Astrocyte (in vitro differentiated cells and primary cell): ENCODE results near the gene ALOX12B. TPM values are rescaled to one million over a fixed set of nuclear protein-coding genes. Genes with fewer than 3 reads are reported as not detected.

Source experiments
- DNase-seq: peaks from one replicate; pipeline ENCODE4 v3.0.0-alpha.2; 2010; ENCODE audit warnings: low read depth
- FAIRE-seq: peaks from 2 replicates; lab custom pipeline; 2011; peaks lifted over from hg19 to GRCh38; lab: Jason Lieb, UNC
- H2AFZ ChIP-seq: 2 replicates; pipeline ENCODE4 v1.6.0; 2012; ENCODE audit warnings: low read depth, low read length, inconsistent platforms
- H3K27ac ChIP-seq: 2 replicates; pipeline ENCODE4 v1.5.1; 2011; ENCODE audit warnings: low read depth, low read length, inconsistent platforms
- H3K27me3 ChIP-seq: 2 replicates; pipeline ENCODE4 v1.6.0; 2011; ENCODE audit warnings: low read length, inconsistent platforms; ENCODE audit not compliant: insufficient read depth
- H3K36me3 ChIP-seq: 2 replicates; pipeline ENCODE4 v1.5.1; 2011; ENCODE audit warnings: low read length, inconsistent platforms; ENCODE audit not compliant: insufficient read depth
- H3K4me1 ChIP-seq: 2 replicates; pipeline ENCODE4 v1.5.1; 2011; ENCODE audit warnings: low read length, inconsistent platforms; ENCODE audit not compliant: insufficient read depth
- H3K4me2 ChIP-seq: 2 replicates; pipeline ENCODE4 v1.6.0; 2012; ENCODE audit warnings: low read length, inconsistent platforms
- H3K4me3 ChIP-seq: 2 replicates; pipeline ENCODE4 v1.5.1; 2011; ENCODE audit warnings: low read depth, mild to moderate bottlenecking, low read length, inconsistent platforms; ENCODE audit not compliant: insufficient read depth
- H3K79me2 ChIP-seq: 2 replicates; pipeline ENCODE4 v1.6.0; 2012; ENCODE audit warnings: mild to moderate bottlenecking, low read length, inconsistent platforms; ENCODE audit not compliant: insufficient read depth
- H3K9ac ChIP-seq: 2 replicates; pipeline ENCODE4 v1.6.0; 2012; ENCODE audit warnings: mild to moderate bottlenecking, low read length, inconsistent platforms
- H3K9me3 ChIP-seq: 2 replicates; pipeline ENCODE4 v1.5.1; 2012; ENCODE audit warnings: low read depth, mild to moderate bottlenecking, low read length, inconsistent platforms; ENCODE audit not compliant: insufficient read depth
- H4K20me1 ChIP-seq: 2 replicates; pipeline ENCODE4 v1.6.0; 2012; ENCODE audit warnings: low read length, inconsistent platforms; ENCODE audit not compliant: insufficient read depth
- H3K27ac Mint-ChIP-seq: one replicate; pipeline ENCODE4 v1.8.0; 2021; ENCODE audit warnings: mild to moderate bottlenecking, mixed read lengths; ENCODE audit not compliant: unreplicated experiment
- H3K27me3 Mint-ChIP-seq: one replicate; pipeline ENCODE4 v1.8.0; 2021; ENCODE audit warnings: low read depth, mixed read lengths; ENCODE audit not compliant: unreplicated experiment
- H3K36me3 Mint-ChIP-seq: one replicate; pipeline ENCODE4 v1.8.0; 2021; ENCODE audit warnings: low read depth, mixed read lengths; ENCODE audit not compliant: unreplicated experiment
- H3K4me1 Mint-ChIP-seq: one replicate; pipeline ENCODE4 v1.8.0; 2021; ENCODE audit warnings: low read depth, mixed read lengths; ENCODE audit not compliant: unreplicated experiment
- H3K4me3 Mint-ChIP-seq: one replicate; pipeline ENCODE4 v1.8.0; 2021; ENCODE audit warnings: mild to moderate bottlenecking, moderate library complexity, mixed read lengths; ENCODE audit not compliant: unreplicated experiment
- H3K9me3 Mint-ChIP-seq: one replicate; pipeline ENCODE4 v1.8.0; 2021; ENCODE audit warnings: mild to moderate bottlenecking, mixed read lengths; ENCODE audit not compliant: unreplicated experiment
- CTCF ChIP-seq: IDR thresholded peaks from 2 replicates; pipeline ENCODE4 v1.5.1; 2011; ENCODE audit warnings: low read depth, mild to moderate bottlenecking, inconsistent platforms, low read length, moderate library complexity; ENCODE audit not compliant: insufficient read depth
- EZH2 ChIP-seq: IDR thresholded peaks from 2 replicates; pipeline ENCODE4 v1.6.1; 2012; ENCODE audit warnings: mild to moderate bottlenecking, low read length, inconsistent platforms; ENCODE audit not compliant: insufficient read depth
- total RNA-seq: library from RNA; stranded (reverse); gene quantifications from 2 replicates; pipeline ENCODE4 v1.2.1, GENCODE V29; 2021

ALOX12B gene
- total RNA-seq, 1 donor from 2014 or later: not detected

GRCh38 chr17:8066841-8067775, 20.4 kb downstream of the ALOX12B start:
- Histone ChIP-seq H3K9me3 (no peaks in the 10 kb centered on the region), H3K36me3 (no peaks in the 10 kb centered on the region), H2AFZ (no peak overlapping the region), H3K4me2 (no peak overlapping the region), H3K4me1 (no peaks in the 10 kb centered on the region), H4K20me1 (no peaks in the 10 kb centered on the region), H3K9ac (no peak overlapping the region), H3K27me3 (peaks cover 51% of the 10 kb centered on the region), H3K4me3 (no peak overlapping the region), H3K79me2 (no peaks in the 10 kb centered on the region), H3K27ac (no peak overlapping the region)
- Mint-ChIP-seq H3K4me1 (peaks cover 2% of the 10 kb centered on the region), H3K27me3 (peaks cover 94% of the 10 kb centered on the region), H3K4me3 (no peak overlapping the region), H3K9me3 (peaks cover 3% of the 10 kb centered on the region), H3K27ac (no peak overlapping the region), H3K36me3 (no peaks in the 10 kb centered on the region)
- DNase-seq (no peak), FAIRE-seq (no peak)
- TF ChIP-seq CTCF: no peak
- no peak for TF ChIP-seq EZH2

GRCh38 chr17:8064561-8065019, 22.9 kb downstream of the ALOX12B start:
- H3K4me3 ChIP-seq: no peak overlapping the region
- no peak overlapping the region for H3K9ac ChIP-seq
- TF ChIP-seq CTCF (no peak), EZH2 (no peak)
- FAIRE-seq (no peak), DNase-seq (no peak)
- no peaks in the 10 kb centered on the region for H3K36me3 ChIP-seq
- H3K4me2 ChIP-seq: no peak overlapping the region
- no peaks in the 10 kb centered on the region for H3K79me2 ChIP-seq
- no peak overlapping the region for H3K27ac ChIP-seq
- H3K27ac Mint-ChIP-seq: no peak overlapping the region
- H3K9me3 Mint-ChIP-seq: peaks cover 3% of the 10 kb centered on the region
- H3K4me1 ChIP-seq: no peaks in the 10 kb centered on the region
- peaks cover 2% of the 10 kb centered on the region for H3K4me1 Mint-ChIP-seq
- H3K9me3 ChIP-seq: no peaks in the 10 kb centered on the region
- no peaks in the 10 kb centered on the region for H3K36me3 Mint-ChIP-seq
- no peaks in the 10 kb centered on the region for H4K20me1 ChIP-seq
- peaks cover 56% of the 10 kb centered on the region for H3K27me3 ChIP-seq
- no peak overlapping the region for H3K4me3 Mint-ChIP-seq
- H2AFZ ChIP-seq: no peak overlapping the region
- peaks cover 88% of the 10 kb centered on the region for H3K27me3 Mint-ChIP-seq
